ENCODE data around the gene ADCY6.

DNA sequence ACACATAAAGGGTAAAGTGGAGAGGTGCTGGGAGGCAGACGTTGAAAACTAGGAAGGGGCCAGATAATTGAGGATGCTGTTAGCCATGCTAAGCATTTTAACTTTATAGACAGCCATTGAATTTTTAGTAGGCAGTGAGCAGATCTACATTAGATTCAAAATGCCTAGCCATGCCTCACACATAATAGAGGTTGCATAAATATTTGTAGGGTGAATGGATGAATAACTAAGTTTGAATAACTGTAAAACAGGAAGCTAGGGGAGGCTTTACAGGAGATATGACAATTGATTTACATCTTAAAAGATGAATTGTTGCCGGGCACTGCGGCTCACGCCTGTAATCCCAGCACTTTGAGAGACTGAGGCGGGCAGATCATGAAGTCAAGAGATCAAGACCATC is 60.1 kb downstream of the ADCY6 start:
- TF ChIP-seq, protein P1, sequence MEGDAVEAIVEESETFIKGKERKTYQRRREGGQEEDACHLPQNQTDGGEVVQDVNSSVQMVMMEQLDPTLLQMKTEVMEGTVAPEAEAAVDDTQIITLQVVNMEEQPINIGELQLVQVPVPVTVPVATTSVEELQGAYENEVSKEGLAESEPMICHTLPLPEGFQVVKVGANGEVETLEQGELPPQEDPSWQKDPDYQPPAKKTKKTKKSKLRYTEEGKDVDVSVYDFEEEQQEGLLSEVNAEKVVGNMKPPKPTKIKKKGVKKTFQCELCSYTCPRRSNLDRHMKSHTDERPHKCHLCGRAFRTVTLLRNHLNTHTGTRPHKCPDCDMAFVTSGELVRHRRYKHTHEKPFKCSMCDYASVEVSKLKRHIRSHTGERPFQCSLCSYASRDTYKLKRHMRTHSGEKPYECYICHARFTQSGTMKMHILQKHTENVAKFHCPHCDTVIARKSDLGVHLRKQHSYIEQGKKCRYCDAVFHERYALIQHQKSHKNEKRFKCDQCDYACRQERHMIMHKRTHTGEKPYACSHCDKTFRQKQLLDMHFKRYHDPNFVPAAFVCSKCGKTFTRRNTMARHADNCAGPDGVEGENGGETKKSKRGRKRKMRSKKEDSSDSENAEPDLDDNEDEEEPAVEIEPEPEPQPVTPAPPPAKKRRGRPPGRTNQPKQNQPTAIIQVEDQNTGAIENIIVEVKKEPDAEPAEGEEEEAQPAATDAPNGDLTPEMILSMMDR (IDR thresholded peaks at IDR 0.05): no peak
- no peak for TF ChIP-seq POLR2A (IDR thresholded peaks at IDR 0.05)

Measured in heart left ventricle (tissue), 13 donors.